ENCODE data around the gene LENG9. TPM values are rescaled to one million over a fixed set of nuclear protein-coding genes. Genes with fewer than 3 reads are reported as not detected.

LENG9 gene
- total RNA-seq, 1 donor from 2014 or later: 0.75 TPM

GRCh38 chr19:54415208-54415900 is 48.2 kb downstream of the LENG9 start, which contains the start of gene TTYH1:
TTYH1 (plus strand) TSS chr19:54415464; CDS start chr19:54415553, 89 bp downstream.
- Histone ChIP-seq H3K36me3 (ENCODE audit: control insufficient read depth, insufficient read depth, low read length) (no peaks in the 10 kb centered on the region), H3K27me3 (ENCODE audit: control insufficient read depth, insufficient read depth, low read length) (peaks cover 49% of the 10 kb centered on the region), H3K4me3 (ENCODE audit: low read depth, low read length) (no peak within 1 kb of the TSS)
- DNase-seq (ENCODE audit: low read depth): no peak
- no peak for TF ChIP-seq CTCF (IDR thresholded peaks at IDR 0.05; ENCODE audit: insufficient read depth, low read length, poor library complexity, severe bottlenecking)

GRCh38 chr19:54414156-54414555 is 49.4 kb downstream of the LENG9 start:
- DNase-seq (ENCODE audit: low read depth): no peak
- H3K36me3 ChIP-seq (ENCODE audit: control insufficient read depth, insufficient read depth, low read length): no peaks in the 10 kb centered on the region
- no peak for TF ChIP-seq CTCF (IDR thresholded peaks at IDR 0.05; ENCODE audit: insufficient read depth, low read length, poor library complexity, severe bottlenecking)
- H3K27me3 ChIP-seq (ENCODE audit: control insufficient read depth, insufficient read depth, low read length): peaks cover 40% of the 10 kb centered on the region
- no peak overlapping the region for H3K4me3 ChIP-seq (ENCODE audit: low read depth, low read length)

GRCh38 chr19:54412877-54413276 is 50.7 kb downstream of the LENG9 start:
- no peak for TF ChIP-seq CTCF (IDR thresholded peaks at IDR 0.05; ENCODE audit: insufficient read depth, low read length, poor library complexity, severe bottlenecking)
- Histone ChIP-seq H3K36me3 (ENCODE audit: control insufficient read depth, insufficient read depth, low read length) (no peaks in the 10 kb centered on the region), H3K4me3 (ENCODE audit: low read depth, low read length) (no peak overlapping the region), H3K27me3 (ENCODE audit: control insufficient read depth, insufficient read depth, low read length) (peaks cover 35% of the 10 kb centered on the region)
- DNase-seq (ENCODE audit: low read depth): no peak

Other genes starting within 250 kb of the LENG9 start
- gene LILRB3, start 240.8 kb downstream of the LENG9 start, total RNA-seq: 0.50 TPM in 1 of 2 replicates, not detected in the other
- gene LILRA6, start 221.0 kb downstream of the LENG9 start, total RNA-seq: not detected in 2 replicates
- 0.04 TPM in 1 of 2 replicates, not detected in the other for gene LILRB5, start 206.5 kb downstream of the LENG9 start, total RNA-seq
- not detected in 2 replicates for gene LILRB2, start 182.7 kb downstream of the LENG9 start, total RNA-seq
- gene LILRA5, start 150.6 kb downstream of the LENG9 start, total RNA-seq: 1.9 TPM in 1 of 2 replicates, not detected in the other
- gene LILRA4, start 124.6 kb downstream of the LENG9 start, total RNA-seq: not detected in 2 replicates
- 1.0 TPM in 1 of 2 replicates, not detected in the other for gene LAIR1, start 98.8 kb downstream of the LENG9 start, total RNA-seq
- gene TTYH1, start 48.3 kb downstream of the LENG9 start, total RNA-seq: not detected in 2 replicates
- gene LENG8, start 14.6 kb downstream of the LENG9 start, total RNA-seq: 61.3 and 62.8 TPM in 2 replicates
- gene CDC42EP5, start 9.5 kb upstream of the LENG9 start, total RNA-seq: 21.4 and 24.4 TPM in 2 replicates
- gene LAIR2, start 39.1 kb upstream of the LENG9 start, total RNA-seq: not detected in 2 replicates
- not detected in 2 replicates for gene LILRA2, start 110.0 kb upstream of the LENG9 start, total RNA-seq
- not detected in 2 replicates for gene LILRA1, start 129.9 kb upstream of the LENG9 start, total RNA-seq
- gene LILRB1, start 166.7 kb upstream of the LENG9 start, total RNA-seq: not detected in 2 replicates
- gene LILRB4, start 199.2 kb upstream of the LENG9 start, total RNA-seq: 2.7 TPM in 1 of 2 replicates, not detected in the other